Mesenchymal stem cell (in vitro differentiated cells and primary cell): ENCODE measurements around the gene KCNJ9.

Experiments used
- DNase-seq: peaks from one replicate; pipeline ENCODE4 v3.0.0-alpha.2; 2013
- H2AFZ ChIP-seq: one replicate; pipeline ENCODE4 v1.6.1; 2013; ENCODE audit warnings: low read depth, mild to moderate bottlenecking, control low read depth, inconsistent platforms, low read length, moderate library complexity
- H2AK5ac ChIP-seq: 2 replicates; pipeline ENCODE4 v1.6.1; 2013; ENCODE audit warnings: low read length, moderate library complexity, mild to moderate bottlenecking, inconsistent platforms; ENCODE audit not compliant: severe bottlenecking
- H2BK120ac ChIP-seq: one replicate; pipeline ENCODE4 v1.6.1; 2013; ENCODE audit warnings: low read depth, mild to moderate bottlenecking, inconsistent platforms, low read length, moderate library complexity
- H2BK12ac ChIP-seq, 2 experiments: one replicate each; pipeline ENCODE4 v1.6.1; 2013; ENCODE audit warnings: inconsistent platforms in 2 of 2, low read length in 2 of 2, mild to moderate bottlenecking in 2 of 2, moderate library complexity in 2 of 2, control low read depth in 1 of 2
- H2BK15ac ChIP-seq: one replicate; pipeline ENCODE4 v1.6.1; 2013; ENCODE audit warnings: mild to moderate bottlenecking, low read depth, inconsistent platforms; ENCODE audit not compliant: poor library complexity, severe bottlenecking
- H2BK5ac ChIP-seq: 2 replicates; pipeline ENCODE4 v1.6.1; 2013; ENCODE audit warnings: low read depth, mild to moderate bottlenecking, low read length, control low read depth, inconsistent platforms; ENCODE audit not compliant: poor library complexity, severe bottlenecking
- H3K14ac ChIP-seq, 2 experiments: one replicate each; pipeline ENCODE4 v1.6.1; 2013; ENCODE audit warnings: inconsistent platforms in 2 of 2, low read length in 2 of 2, control low read depth in 1 of 2, mild to moderate bottlenecking in 1 of 2, moderate library complexity in 1 of 2
- H3K18ac ChIP-seq, 2 experiments: one replicate each; pipeline ENCODE4 v1.6.1; 2013; ENCODE audit warnings: inconsistent platforms in 2 of 2, low read length in 2 of 2, control low read depth in 1 of 2, low read depth in 1 of 2, mild to moderate bottlenecking in 1 of 2
- H3K23ac ChIP-seq, 2 experiments: one replicate each; pipeline ENCODE4 v1.6.1; 2013; ENCODE audit warnings: inconsistent platforms in 2 of 2, low read length in 2 of 2, mild to moderate bottlenecking in 2 of 2, moderate library complexity in 2 of 2, control low read depth in 1 of 2
- H3K27ac ChIP-seq: 2 replicates; pipeline ENCODE4 v1.5.1; 2013; ENCODE audit warnings: mild to moderate bottlenecking, moderate library complexity, low read length, control low read depth, inconsistent platforms; ENCODE audit not compliant: poor library complexity, severe bottlenecking
- H3K27me3 ChIP-seq, 2 experiments: 2 replicates each; pipeline versions ENCODE4 v1.6.1 to v1.7.0; 2013; ENCODE audit warnings: low read length in 2 of 2, mild to moderate bottlenecking in 2 of 2, moderate library complexity in 2 of 2, control low read depth in 1 of 2, inconsistent platforms in 1 of 2; ENCODE audit not compliant: control insufficient read depth in 1 of 2, insufficient read depth in 1 of 2
- H3K36me3 ChIP-seq, 2 experiments: 2 replicates each; pipeline versions ENCODE4 v1.6.1 to v1.7.0; 2013; ENCODE audit warnings: low read length in 2 of 2, control low read depth in 1 of 2, inconsistent platforms in 1 of 2, low read depth in 1 of 2, mild to moderate bottlenecking in 1 of 2; ENCODE audit not compliant: insufficient read depth in 2 of 2, control insufficient read depth in 1 of 2
- H3K4ac ChIP-seq, 2 experiments: one replicate each; pipeline ENCODE4 v1.6.1; 2013; ENCODE audit warnings: inconsistent platforms in 2 of 2, low read length in 2 of 2, mild to moderate bottlenecking in 2 of 2, moderate library complexity in 2 of 2, control low read depth in 1 of 2, low read depth in 1 of 2
- H3K4me1 ChIP-seq: 2 replicates; pipeline ENCODE4 v1.6.1; 2013; ENCODE audit warnings: low read depth, low read length, control low read depth; ENCODE audit not compliant: control insufficient read depth, insufficient read depth
- H3K4me2 ChIP-seq: 2 replicates; pipeline ENCODE4 v1.6.1; 2013; ENCODE audit warnings: low read length, mild to moderate bottlenecking, inconsistent platforms; ENCODE audit not compliant: poor library complexity, severe bottlenecking
- H3K4me3 ChIP-seq, 2 experiments: 2 replicates each; pipeline versions ENCODE4 v1.5.1 to v1.7.0; 2013; ENCODE audit warnings: low read length in 2 of 2, mild to moderate bottlenecking in 2 of 2, control low read depth in 1 of 2, low read depth in 1 of 2; ENCODE audit not compliant: insufficient read depth in 1 of 2
- H3K79me1 ChIP-seq: replicated peaks from 2 replicates; pipeline ENCODE4 v1.6.1; 2013; ENCODE audit warnings: mild to moderate bottlenecking, control low read depth, low read length, inconsistent platforms; ENCODE audit not compliant: poor library complexity, severe bottlenecking
- H3K9ac ChIP-seq: 2 replicates; pipeline ENCODE4 v1.7.0; 2013; ENCODE audit warnings: mild to moderate bottlenecking, low read length, moderate library complexity
- H3K9me3 ChIP-seq: 2 replicates; pipeline ENCODE4 v1.7.0; 2013; ENCODE audit warnings: mild to moderate bottlenecking, low read length; ENCODE audit not compliant: control insufficient read depth
- H4K8ac ChIP-seq: one replicate; pipeline ENCODE4 v1.6.1; 2013; ENCODE audit warnings: inconsistent platforms, mild to moderate bottlenecking, low read length, moderate library complexity
- H4K91ac ChIP-seq: one replicate; pipeline ENCODE4 v1.6.1; 2013; ENCODE audit warnings: mild to moderate bottlenecking, low read length, inconsistent platforms
- WGBS: methylation state at CpG from one replicate; pipeline ENCODE4 v1.1.7; 2013; ENCODE audit warnings: mixed read lengths; 5-methylcytosine and 5-hydroxymethylcytosine counted together

KCNJ9 gene

GRCh38 chr1:160122978-160123495, 41.7 kb downstream of the KCNJ9 start:
- no peaks in the 10 kb centered on the region for H3K9me3 ChIP-seq
- no peak overlapping the region for H3K18ac ChIP-seq
- H3K14ac ChIP-seq: no peak overlapping the region
- H3K36me3 ChIP-seq: no peaks in the 10 kb centered on the region
- H3K4me2 ChIP-seq: no peak overlapping the region
- peaks cover 7 to 10% of the 10 kb centered on the region in 2 experiments for H3K27me3 ChIP-seq
- no peak overlapping the region for H2BK5ac ChIP-seq
- H2BK12ac ChIP-seq: no peak overlapping the region
- H3K79me1 ChIP-seq: no peaks in the 10 kb centered on the region
- no peak overlapping the region for H2BK120ac ChIP-seq
- no peak overlapping the region for H4K91ac ChIP-seq
- no peak overlapping the region for H3K27ac ChIP-seq
- H3K4me3 ChIP-seq: no peak overlapping the region
- H3K9ac ChIP-seq: no peak overlapping the region
- WGBS: 90% methylated on average over 16 of the region's 16 CpGs
- no peak overlapping the region for H3K23ac ChIP-seq
- DNase-seq: no peak
- H2BK15ac ChIP-seq: no peak overlapping the region
- H3K4me1 ChIP-seq: peaks cover 19% of the 10 kb centered on the region
- no peak overlapping the region for H2AFZ ChIP-seq
- no peak overlapping the region for H4K8ac ChIP-seq
- H3K4ac ChIP-seq: no peak overlapping the region
- H2AK5ac ChIP-seq: no peak overlapping the region

DNA sequence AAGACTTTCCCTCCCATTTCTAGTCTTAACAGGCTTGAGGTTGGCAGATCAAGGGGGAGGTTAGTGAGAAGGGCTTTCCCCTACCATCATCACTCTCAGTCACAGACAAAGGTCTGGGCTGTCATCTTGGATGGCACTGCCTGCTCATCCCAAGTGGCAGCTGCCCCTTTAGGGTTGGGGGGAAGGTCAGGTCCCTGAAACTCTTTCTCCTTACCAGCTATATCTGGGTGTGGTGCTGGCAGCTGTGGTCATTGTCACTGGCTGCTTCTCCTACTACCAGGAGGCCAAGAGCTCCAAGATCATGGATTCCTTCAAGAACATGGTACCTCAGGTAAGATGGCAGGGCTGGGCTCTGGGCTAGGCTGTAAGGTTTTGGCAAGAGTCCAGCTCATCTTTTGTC, 42.4 kb downstream of the KCNJ9 start:
- Histone ChIP-seq H3K79me1 (no peaks in the 10 kb centered on the region), H3K23ac (no peak overlapping the region), H3K4ac (no peak overlapping the region), H3K18ac (no peak overlapping the region), H2BK15ac (no peak overlapping the region), H2AK5ac (no peak overlapping the region), H4K91ac (no peak overlapping the region), H2BK5ac (no peak overlapping the region), H3K4me1 (peaks cover 21% of the 10 kb centered on the region), H3K4me3 (no peak overlapping the region), H3K9ac (no peak overlapping the region), H2AFZ (no peak overlapping the region), H3K27ac (no peak overlapping the region), H3K36me3 (no peaks in the 10 kb centered on the region), H3K9me3 (no peaks in the 10 kb centered on the region), H2BK12ac (peak overlapping the region in 1 of 2 experiments; percentile 46), H3K27me3 (peaks cover under 1 to 5% of the 10 kb centered on the region in 2 experiments), H3K4me2 (no peak overlapping the region), H3K14ac (no peak overlapping the region), H2BK120ac (no peak overlapping the region), H4K8ac (no peak overlapping the region)
- DNase-seq: no peak

GRCh38 chr1:160124705-160125478, 43.6 kb downstream of the KCNJ9 start:
- DNase-seq: peak; percentile 85
- H3K27me3 ChIP-seq: peaks cover 0 to 2% of the 10 kb centered on the region in 2 experiments
- H4K8ac ChIP-seq: no peak overlapping the region
- H3K18ac ChIP-seq: peak overlapping the region in 1 of 2 experiments; percentile 18
- H3K14ac ChIP-seq: no peak overlapping the region
- H2AFZ ChIP-seq: no peak overlapping the region
- H2BK12ac ChIP-seq: no peak overlapping the region
- no peak overlapping the region for H4K91ac ChIP-seq
- no peak overlapping the region for H3K23ac ChIP-seq
- no peak overlapping the region for H3K9ac ChIP-seq
- peak overlapping the region in 1 of 2 experiments; percentile 9 for H3K4ac ChIP-seq
- no peak overlapping the region for H2BK120ac ChIP-seq
- H2BK15ac ChIP-seq: no peak overlapping the region
- no peak overlapping the region for H3K4me2 ChIP-seq
- H2BK5ac ChIP-seq: no peak overlapping the region
- peaks cover 25% of the 10 kb centered on the region for H3K4me1 ChIP-seq
- H3K79me1 ChIP-seq: no peaks in the 10 kb centered on the region
- H3K9me3 ChIP-seq: no peaks in the 10 kb centered on the region
- H3K4me3 ChIP-seq: no peak overlapping the region
- H3K36me3 ChIP-seq: no peaks in the 10 kb centered on the region
- 17% methylated on average over 8 of the region's 8 CpGs for WGBS
- peak overlapping the region; percentile 24 for H3K27ac ChIP-seq
- peak overlapping the region; percentile 61 for H2AK5ac ChIP-seq

GRCh38 chr1:160125746-160126145, 44.4 kb downstream of the KCNJ9 start:
- no peak overlapping the region for H3K23ac ChIP-seq
- 32% methylated on average over 1 of the region's 1 CpG for WGBS

More at GRCh38 chr1:160125746-160126145, 44.4 kb downstream of the KCNJ9 start:
- no peak overlapping the region for H4K8ac ChIP-seq
- H2AK5ac ChIP-seq: peak overlapping the region; percentile 61
- peak overlapping the region; percentile 2 for H3K27ac ChIP-seq
- H3K9ac ChIP-seq: peak overlapping the region; percentile 22
- no peak overlapping the region for H2BK12ac ChIP-seq
- peaks cover 0 to 10% of the 10 kb centered on the region in 2 experiments for H3K27me3 ChIP-seq
- no peak overlapping the region for H3K14ac ChIP-seq
- peak; percentile 21 for DNase-seq
- no peak overlapping the region for H2BK15ac ChIP-seq
- H2AFZ ChIP-seq: no peak overlapping the region
- no peak overlapping the region for H3K4me3 ChIP-seq
- H3K4me1 ChIP-seq: peaks cover 23% of the 10 kb centered on the region
- H4K91ac ChIP-seq: no peak overlapping the region
- H3K4ac ChIP-seq: no peak overlapping the region
- no peak overlapping the region for H3K18ac ChIP-seq
- no peak overlapping the region for H2BK5ac ChIP-seq
- no peaks in the 10 kb centered on the region for H3K36me3 ChIP-seq
- no peak overlapping the region for H2BK120ac ChIP-seq
- no peak overlapping the region for H3K4me2 ChIP-seq
- H3K79me1 ChIP-seq: no peaks in the 10 kb centered on the region
- H3K9me3 ChIP-seq: no peaks in the 10 kb centered on the region
